ENCODE data around the gene LMO3.
"Not testable (repeated sequence)": the region's sequence is repeated elsewhere in the genome, so short reads cannot be mapped to it uniquely, and the experiment has no call there.

Gene LMO3

GRCh38 chr12:16553457-16553856 is 52.5 kb downstream of the LMO3 start:
- in situ Hi-C loops (cut with MboI; ENCODE audit: low sequenced_read_pairs), result no loop called here

- in situ Hi-C loops (cut with MboI; ENCODE audit: low sequenced_read_pairs), result no loop called here
Measured at GRCh38 chr12:16552301-16552700, 53.7 kb downstream of the LMO3 start.

- in situ Hi-C loops (cut with MboI; ENCODE audit: low sequenced_read_pairs), result no loop called here
Measured at GRCh38 chr12:16545836-16546235, 60.1 kb downstream of the LMO3 start.

- in situ Hi-C loops (cut with MboI; ENCODE audit: low sequenced_read_pairs), result no loop called here
Measured at GRCh38 chr12:16542586-16542985, 63.4 kb downstream of the LMO3 start.

GRCh38 chr12:16537652-16538051 is 68.3 kb downstream of the LMO3 start:
- in situ Hi-C loops (cut with MboI; ENCODE audit: low sequenced_read_pairs), result not testable (repeated sequence)

GRCh38 chr12:16531621-16532020 is 74.3 kb downstream of the LMO3 start:
- in situ Hi-C loops (cut with MboI; ENCODE audit: low sequenced_read_pairs), result no loop called here

- in situ Hi-C loops (cut with MboI; ENCODE audit: low sequenced_read_pairs), result no loop called here
Measured at GRCh38 chr12:16530268-16530850, 75.6 kb downstream of the LMO3 start.

- in situ Hi-C loops (cut with MboI; ENCODE audit: low sequenced_read_pairs), result no loop called here
Measured at GRCh38 chr12:16526693-16527092, 79.3 kb downstream of the LMO3 start.

- in situ Hi-C loops (cut with MboI; ENCODE audit: low sequenced_read_pairs), result no loop called here
Measured at GRCh38 chr12:16524378-16524777, 81.6 kb downstream of the LMO3 start.

GRCh38 chr12:16523951-16524331 is 82.0 kb downstream of the LMO3 start:
- in situ Hi-C loops (cut with MboI; ENCODE audit: low sequenced_read_pairs), result no loop called here

- in situ Hi-C loops (cut with MboI; ENCODE audit: low sequenced_read_pairs), result no loop called here
Measured at GRCh38 chr12:16523284-16523950, 82.5 kb downstream of the LMO3 start.

GRCh38 chr12:16520328-16520727 is 85.6 kb downstream of the LMO3 start:
- in situ Hi-C loops (cut with MboI; ENCODE audit: low sequenced_read_pairs), result no loop called here

GRCh38 chr12:16515666-16516065 is 90.3 kb downstream of the LMO3 start:
- in situ Hi-C loops (cut with MboI; ENCODE audit: low sequenced_read_pairs), result no loop called here

GRCh38 chr12:16513231-16513630 is 92.7 kb downstream of the LMO3 start:
- in situ Hi-C loops (cut with MboI; ENCODE audit: low sequenced_read_pairs), result no loop called here

GRCh38 chr12:16509411-16509810 is 96.6 kb downstream of the LMO3 start:
- in situ Hi-C loops (cut with MboI; ENCODE audit: low sequenced_read_pairs), result no loop called here

- in situ Hi-C loops (cut with MboI; ENCODE audit: low sequenced_read_pairs), result no loop called here
Measured at GRCh38 chr12:16506394-16506793, 99.6 kb downstream of the LMO3 start.

- in situ Hi-C loops (cut with MboI; ENCODE audit: low sequenced_read_pairs), result no loop called here
Measured at GRCh38 chr12:16504200-16504599, 101.8 kb downstream of the LMO3 start.

GRCh38 chr12:16499611-16500010 is 106.4 kb downstream of the LMO3 start:
- in situ Hi-C loops (cut with MboI; ENCODE audit: low sequenced_read_pairs), result no loop called here

All from HL-60/S4 treated with retinoic acid at 250 ng/mL for 4 days and 3 days (cell line).